Measurements from ENCODE around the gene ISM2.
"Not testable (repeated sequence)": the region's sequence is repeated elsewhere in the genome, so short reads cannot be mapped to it uniquely, and the experiment has no call there.

ISM2 gene

DNA sequence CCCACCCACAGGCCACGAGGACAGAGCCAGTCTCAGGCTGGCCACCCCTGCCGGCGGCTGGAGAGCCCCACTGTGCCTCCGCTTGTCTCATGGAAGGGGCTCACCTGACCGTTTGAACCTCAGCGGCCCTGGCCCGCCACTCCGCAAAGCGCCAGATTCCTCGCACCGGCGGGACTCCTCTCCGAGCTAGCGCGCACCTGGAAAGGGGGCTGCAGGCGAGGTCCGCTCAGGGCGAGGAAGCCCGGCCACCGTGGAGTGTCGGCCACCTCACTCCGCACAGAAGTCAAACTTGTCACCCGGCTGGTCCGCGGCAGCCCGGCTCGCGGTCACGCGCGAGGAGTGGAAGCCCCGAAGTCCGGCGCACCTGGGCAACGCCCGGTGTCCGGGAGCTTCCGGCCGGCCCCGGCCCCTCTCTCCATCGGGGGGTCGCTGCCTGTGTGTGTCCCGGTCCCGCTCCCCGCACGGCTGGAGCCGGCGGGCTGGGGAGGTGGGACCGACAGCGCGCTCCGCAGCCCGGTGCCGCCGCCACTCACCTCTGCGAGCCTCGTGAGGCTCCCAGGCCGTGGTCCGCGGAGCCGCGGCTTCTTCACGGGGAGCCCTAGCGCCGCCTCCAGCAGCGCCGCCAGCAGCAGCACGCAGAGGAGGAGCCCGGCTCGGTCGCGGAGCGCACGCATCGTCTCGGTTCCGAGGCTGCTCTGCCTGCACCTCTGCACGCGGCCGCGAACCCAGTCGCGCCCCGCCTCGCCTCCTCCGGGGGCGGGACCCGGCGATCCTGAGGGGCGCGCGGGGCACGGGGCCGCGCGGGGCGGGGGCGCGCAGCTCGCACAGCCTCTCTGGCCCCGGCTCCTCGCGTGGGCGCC lies at the start of gene ISM2:
Gene ISM2 (minus strand): TSS at position 697 of the 860 bp plus-strand sequence. CDS start 23 bp downstream, at position 674.
- Histone ChIP-seq H3K36me3 (replicated peaks) (no peaks in the 10 kb centered on the region), H3K9me3 (no peaks in the 10 kb centered on the region), H3K4me1 (peaks cover 3% of the 10 kb centered on the region; the same call in 1 of the 2 replicates), H3K4me3 (peak within 1 kb of the TSS; percentile 41), H3K27me3 (ENCODE audit: low read depth) (peaks cover 5% of the 10 kb centered on the region; the same call in 1 of the 2 replicates)
- peak; percentile 32 to 71 for DNase-seq (ENCODE audit: low spot score in 2 of 2)
- in situ Hi-C loops (cut with MboI; ENCODE audit: low sequenced_read_pairs) = no loop called here

DNA sequence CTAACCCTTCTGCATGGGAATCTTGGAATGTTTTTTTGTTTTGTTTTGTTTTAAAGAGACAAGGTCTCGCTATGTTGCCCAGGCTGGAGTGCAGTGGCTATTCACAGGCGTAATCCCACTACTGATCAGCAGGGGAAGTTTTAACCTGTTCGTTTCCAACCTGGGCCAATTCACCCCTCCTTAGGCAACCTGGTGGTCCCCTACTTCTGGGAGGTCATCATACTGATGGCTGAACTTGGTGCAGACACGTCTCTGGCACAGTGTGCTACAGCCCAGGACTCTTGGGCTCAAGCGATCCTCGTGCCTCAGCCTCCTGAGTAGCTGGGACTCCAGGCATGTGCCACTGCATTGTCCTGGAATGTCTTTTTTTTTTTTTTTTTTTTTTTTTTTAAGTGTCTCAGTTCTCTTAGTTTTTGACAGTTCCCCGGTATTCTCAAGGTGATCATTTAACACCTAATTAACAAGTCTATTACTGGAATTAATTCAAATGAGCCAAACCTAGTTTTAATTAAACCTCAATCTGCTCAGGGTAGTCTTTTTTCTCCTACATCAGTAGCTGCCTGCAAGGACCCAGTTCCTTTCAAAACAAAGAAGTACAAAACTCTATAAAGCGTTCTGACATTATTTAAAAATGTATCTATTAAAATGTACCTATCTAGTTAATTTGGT lies 49.0 kb upstream of the ISM2 start:
- Histone ChIP-seq H3K27me3 (ENCODE audit: low read depth) (no peaks in the 10 kb centered on the region), H3K36me3 (replicated peaks) (peaks cover 24% of the 10 kb centered on the region), H3K4me1 (peaks cover 9% of the 10 kb centered on the region), H3K9me3 (no peaks in the 10 kb centered on the region), H3K4me3 (no peak overlapping the region)
- in situ Hi-C loops (cut with MboI; ENCODE audit: low sequenced_read_pairs) = no loop called here
- no peak for DNase-seq (ENCODE audit: low spot score in 2 of 2)

- DNase-seq (ENCODE audit: low spot score in 2 of 2); H3K9me3 ChIP-seq; in situ Hi-C loops (cut with MboI; ENCODE audit: low sequenced_read_pairs); H3K4me3 ChIP-seq; H3K27me3 ChIP-seq (ENCODE audit: low read depth): not testable (repeated sequence)
- peaks cover 17% of the 10 kb centered on the region for H3K36me3 ChIP-seq (replicated peaks)
- H3K4me1 ChIP-seq = peaks cover 12% of the 10 kb centered on the region
Measured at GRCh38 chr14:77545171-77545570, 46.6 kb upstream of the ISM2 start.

DNA sequence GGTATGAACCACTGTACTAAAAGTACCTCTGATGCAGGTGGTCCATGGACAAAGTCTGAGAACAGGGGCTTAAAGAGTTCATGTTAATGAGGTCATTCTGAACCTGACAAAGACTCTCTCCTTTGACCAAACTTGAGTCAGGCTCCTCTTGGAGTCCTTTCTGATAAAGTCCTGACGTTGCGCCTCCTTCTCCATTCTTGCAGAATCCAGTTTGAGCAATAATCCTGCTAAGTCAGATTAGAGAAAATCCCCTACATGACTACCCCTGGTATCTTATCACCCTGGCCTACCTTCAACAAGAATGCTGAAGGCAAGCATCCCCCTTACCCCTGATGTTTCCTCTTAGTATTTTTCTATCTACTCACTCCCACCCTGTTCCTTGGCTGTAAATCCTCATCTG lies 46.0 kb upstream of the ISM2 start:
- no peak for DNase-seq (ENCODE audit: low spot score in 2 of 2)
- H3K4me3 ChIP-seq = no peak overlapping the region
- peaks cover 12% of the 10 kb centered on the region for H3K36me3 ChIP-seq (replicated peaks)
- no peaks in the 10 kb centered on the region for H3K9me3 ChIP-seq
- in situ Hi-C loops (cut with MboI; ENCODE audit: low sequenced_read_pairs) = no loop called here
- H3K4me1 ChIP-seq = peaks cover 12% of the 10 kb centered on the region
- H3K27me3 ChIP-seq (ENCODE audit: low read depth) = no peaks in the 10 kb centered on the region

DNA sequence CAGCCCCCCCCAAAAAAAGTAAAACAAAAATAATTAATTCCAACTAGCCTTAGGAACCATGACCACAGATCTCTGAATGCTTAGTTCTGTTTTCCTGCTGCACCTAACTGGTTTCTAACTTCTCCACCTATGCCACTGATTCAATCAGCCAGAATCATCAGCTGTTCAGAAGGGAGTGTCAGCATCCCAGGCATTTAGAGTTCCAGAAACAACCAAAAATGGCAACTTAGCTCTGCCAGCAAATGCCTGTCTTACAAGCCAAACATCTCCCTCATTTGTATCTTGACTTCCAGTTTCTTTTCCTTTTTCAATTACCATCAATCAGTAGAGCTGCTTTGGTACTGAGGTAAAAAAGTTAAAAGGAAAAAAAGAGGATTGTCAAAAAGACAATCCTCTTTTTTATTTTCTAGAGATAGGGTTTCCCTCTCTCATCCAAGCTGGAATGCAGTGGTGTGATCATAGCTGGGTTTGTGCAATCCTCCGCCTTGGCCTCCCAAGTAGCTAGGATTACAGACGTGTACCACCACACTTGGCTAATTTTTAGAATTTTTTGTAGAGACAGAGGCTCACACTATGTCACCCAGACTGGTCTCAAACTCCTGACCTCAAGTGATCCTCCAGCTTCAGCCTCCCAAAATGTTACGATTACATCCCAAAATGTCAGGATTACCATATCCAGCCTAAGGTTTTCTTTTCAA lies 45.2 kb upstream of the ISM2 start:
- Histone ChIP-seq H3K9me3 (no peaks in the 10 kb centered on the region), H3K36me3 (replicated peaks) (peaks cover 8% of the 10 kb centered on the region), H3K4me1 (peaks cover 12% of the 10 kb centered on the region), H3K27me3 (ENCODE audit: low read depth) (no peaks in the 10 kb centered on the region), H3K4me3 (no peak overlapping the region)
- in situ Hi-C loops (cut with MboI; ENCODE audit: low sequenced_read_pairs) = no loop called here
- DNase-seq (ENCODE audit: low spot score in 2 of 2) = no peak

DNA sequence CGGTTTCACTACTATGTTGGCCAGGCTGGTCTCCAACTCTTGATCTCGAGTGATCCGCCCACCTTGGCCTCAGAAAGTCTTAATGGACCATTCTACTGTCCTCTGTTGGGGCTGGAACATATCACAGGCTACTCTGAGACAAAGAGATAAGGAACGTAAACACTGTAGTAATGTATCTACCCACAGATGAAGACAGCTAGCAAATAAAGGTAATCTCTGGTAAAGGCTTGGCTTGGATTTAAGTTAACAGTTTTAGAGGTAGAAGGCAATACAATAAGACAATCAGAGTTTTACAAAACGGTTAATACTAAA lies 44.6 kb upstream of the ISM2 start:
- in situ Hi-C loops (cut with MboI; ENCODE audit: low sequenced_read_pairs) = no loop called here
- H3K4me1 ChIP-seq = peaks cover 12% of the 10 kb centered on the region
- H3K36me3 ChIP-seq (replicated peaks) = peaks cover 2% of the 10 kb centered on the region
- no peaks in the 10 kb centered on the region for H3K27me3 ChIP-seq (ENCODE audit: low read depth)
- no peak for DNase-seq (ENCODE audit: low spot score in 2 of 2)
- no peak overlapping the region for H3K4me3 ChIP-seq
- no peaks in the 10 kb centered on the region for H3K9me3 ChIP-seq

DNA sequence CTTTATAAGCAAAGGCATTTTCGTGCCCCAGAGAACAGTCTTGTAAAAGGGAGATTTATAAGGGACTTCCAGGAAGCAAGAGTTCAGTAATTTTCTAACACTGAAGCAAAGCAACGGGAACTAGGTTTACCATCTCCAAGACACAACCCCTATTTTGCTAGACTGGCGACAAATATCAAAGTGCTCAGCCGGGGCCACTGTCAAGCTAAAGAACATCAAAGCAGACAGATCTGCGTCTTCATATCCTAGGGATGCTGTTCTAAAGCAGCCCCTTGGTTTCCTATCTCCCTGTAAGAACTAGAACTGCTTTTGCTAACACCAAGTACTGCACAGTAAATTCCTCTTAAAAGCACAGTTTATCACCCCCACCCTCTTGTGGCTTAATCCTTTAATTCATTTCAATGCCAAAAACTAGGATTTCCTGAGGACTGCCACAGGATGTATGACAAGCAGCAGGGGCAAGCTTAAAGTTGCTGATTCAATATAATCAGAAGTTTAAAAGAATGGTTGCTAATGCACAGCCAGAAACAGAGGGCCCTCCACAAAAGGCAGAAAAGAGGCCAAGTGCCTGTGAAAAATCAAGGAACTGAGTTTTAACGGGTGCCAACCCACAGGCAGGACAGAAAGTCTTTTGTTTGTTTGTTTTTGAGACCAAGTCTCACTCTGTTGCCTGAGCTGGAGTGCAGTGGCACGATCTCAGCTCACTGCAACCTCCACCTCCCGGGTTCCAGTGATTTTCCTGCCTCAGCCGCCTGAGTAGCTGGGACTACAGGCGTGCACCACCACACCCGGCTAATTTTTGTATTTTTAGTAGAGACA lies 44.0 kb upstream of the ISM2 start:
- Histone ChIP-seq H3K36me3 (replicated peaks) (no peaks in the 10 kb centered on the region; the same call in 1 of the 2 replicates), H3K4me3 (no peak overlapping the region), H3K27me3 (ENCODE audit: low read depth) (no peaks in the 10 kb centered on the region), H3K9me3 (no peaks in the 10 kb centered on the region), H3K4me1 (peaks cover 12% of the 10 kb centered on the region)
- DNase-seq (ENCODE audit: low spot score in 2 of 2) = peak; percentile 11 to 41
- in situ Hi-C loops (cut with MboI; ENCODE audit: low sequenced_read_pairs) = no loop called here

- Histone ChIP-seq H3K4me3 (no peak overlapping the region), H3K36me3 (replicated peaks) (no peaks in the 10 kb centered on the region; the same call in 1 of the 2 replicates), H3K4me1 (peaks cover 12% of the 10 kb centered on the region), H3K9me3 (no peaks in the 10 kb centered on the region), H3K27me3 (ENCODE audit: low read depth) (no peaks in the 10 kb centered on the region)
- in situ Hi-C loops (cut with MboI; ENCODE audit: low sequenced_read_pairs) = no loop called here
- no peak for DNase-seq (ENCODE audit: low spot score in 2 of 2)
Measured at GRCh38 chr14:77541905-77542304, 43.3 kb upstream of the ISM2 start.

GRCh38 chr14:77536951-77537350 lies 38.3 kb upstream of the ISM2 start:
- in situ Hi-C loops (cut with MboI; ENCODE audit: low sequenced_read_pairs); H3K27me3 ChIP-seq (ENCODE audit: low read depth); DNase-seq (ENCODE audit: low spot score in 2 of 2); H3K9me3 ChIP-seq; H3K4me1 ChIP-seq; H3K4me3 ChIP-seq; H3K36me3 ChIP-seq (replicated peaks): not testable (repeated sequence)

GRCh38 chr14:77531071-77531470 lies 32.5 kb upstream of the ISM2 start:
- peaks cover 4% of the 10 kb centered on the region for H3K36me3 ChIP-seq (replicated peaks)

GRCh38 chr14:77529963-77530362 lies 31.3 kb upstream of the ISM2 start:
- in situ Hi-C loops (cut with MboI; ENCODE audit: low sequenced_read_pairs) = no loop called here
- DNase-seq (ENCODE audit: low spot score in 2 of 2) = no peak
- Histone ChIP-seq H3K36me3 (replicated peaks) (peaks cover 4% of the 10 kb centered on the region), H3K4me3 (no peak overlapping the region), H3K4me1 (no peaks in the 10 kb centered on the region), H3K27me3 (ENCODE audit: low read depth) (no peaks in the 10 kb centered on the region), H3K9me3 (no peaks in the 10 kb centered on the region)

More at GRCh38 chr14:77531071-77531470, 32.5 kb upstream of the ISM2 start:
- Histone ChIP-seq H3K4me3 (no peak overlapping the region), H3K27me3 (ENCODE audit: low read depth) (no peaks in the 10 kb centered on the region), H3K9me3 (no peaks in the 10 kb centered on the region), H3K4me1 (no peaks in the 10 kb centered on the region)
- in situ Hi-C loops (cut with MboI; ENCODE audit: low sequenced_read_pairs) = no loop called here
- no peak for DNase-seq (ENCODE audit: low spot score in 2 of 2)

DNA sequence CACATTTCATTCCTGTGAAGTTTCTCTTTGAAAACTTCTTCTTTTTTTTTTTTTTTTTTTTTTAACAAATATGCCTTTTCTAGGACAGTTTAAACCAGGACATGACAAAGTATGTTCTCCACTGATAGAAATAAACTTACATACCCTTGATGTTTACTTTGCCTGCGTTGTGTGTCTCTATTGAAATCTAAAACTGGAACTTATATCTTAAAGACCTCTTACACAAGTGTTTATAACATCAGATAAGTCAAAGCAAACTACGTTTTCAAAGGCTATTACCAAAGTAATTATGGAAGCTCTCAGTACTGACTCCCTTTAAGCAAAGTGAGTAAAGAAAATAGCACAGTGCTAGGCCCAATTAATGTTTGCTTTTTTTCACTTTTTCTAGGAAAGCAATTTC lies 30.6 kb upstream of the ISM2 start:
- H3K36me3 ChIP-seq (replicated peaks) = peaks cover 4% of the 10 kb centered on the region
- no peaks in the 10 kb centered on the region for H3K27me3 ChIP-seq (ENCODE audit: low read depth)
- H3K9me3 ChIP-seq = no peaks in the 10 kb centered on the region
- no peaks in the 10 kb centered on the region for H3K4me1 ChIP-seq
- no peak for DNase-seq (ENCODE audit: low spot score in 2 of 2)
- in situ Hi-C loops (cut with MboI; ENCODE audit: low sequenced_read_pairs) = no loop called here
- H3K4me3 ChIP-seq = no peak overlapping the region

DNA sequence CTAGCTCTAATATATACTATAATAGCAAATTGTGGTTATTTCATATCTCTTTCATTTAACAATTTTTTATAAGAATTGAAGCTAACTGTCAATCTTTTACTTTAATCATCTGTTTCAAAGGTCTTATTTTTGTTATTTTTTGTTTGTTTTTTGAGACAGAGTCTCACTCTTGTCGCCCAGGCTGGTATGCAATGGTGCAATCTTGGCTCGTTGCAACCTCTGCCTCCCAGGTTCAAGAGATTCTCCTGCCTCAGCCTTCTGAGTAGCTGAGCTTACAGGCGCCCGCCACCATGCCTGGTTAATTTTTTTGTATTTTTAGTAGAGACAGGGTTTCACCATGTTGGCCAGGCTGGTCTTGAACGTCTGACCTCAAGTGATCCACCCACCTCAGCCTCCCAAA lies 30.1 kb upstream of the ISM2 start:
- H3K36me3 ChIP-seq (replicated peaks); H3K4me3 ChIP-seq; H3K27me3 ChIP-seq (ENCODE audit: low read depth); H3K4me1 ChIP-seq; H3K9me3 ChIP-seq; DNase-seq (ENCODE audit: low spot score in 2 of 2); in situ Hi-C loops (cut with MboI; ENCODE audit: low sequenced_read_pairs): not testable (repeated sequence)

Measured in HAP-1 (cell line).